A549 (cell line): Measurements from ENCODE around the gene TTLL11.

Experiments used
- BHLHE40 ChIP-seq: IDR thresholded peaks from 2 replicates; pipeline ENCODE4 v1.6.1; 2012; ENCODE audit warnings: low read depth, low read length, inconsistent platforms
- CEBPB ChIP-seq, 2 experiments: fragments of >200 bp in 1 of 2; sonication (Bioruptor Twin) in 1 of 2; formaldehyde crosslinking in 1 of 2; IDR thresholded peaks; 2 replicates each; pipeline ENCODE4 v1.6.1; 2012 to 2016
- E2F6 ChIP-seq: IDR thresholded peaks from 2 replicates; pipeline ENCODE4 v1.6.1; 2012; ENCODE audit warnings: low read depth, borderline replicate concordance
- EP300 ChIP-seq, 2 experiments: fragments of >200 bp; sonication (Bioruptor Twin); formaldehyde crosslinking; IDR thresholded peaks; 2 replicates in 1 of 2; 3 replicates in 1 of 2; pipeline ENCODE4 v1.6.1; 2016 to 2017
- ESRRA ChIP-seq: fragments of 150-350 bp; IDR thresholded peaks from 2 replicates; pipeline ENCODE4 v1.6.1; 2014; ENCODE audit warnings: mild to moderate bottlenecking, low read length, borderline replicate concordance
- KDM1A ChIP-seq: fragments of 200-600 bp; sonication (generic); IDR thresholded peaks from 2 replicates; pipeline ENCODE4 v1.6.1; 2016; ENCODE audit warnings: low read depth, mild to moderate bottlenecking
- POLR2A ChIP-seq: IDR thresholded peaks from 2 replicates; pipeline ENCODE4 v1.6.1; 2012; ENCODE audit warnings: mild to moderate bottlenecking, low read length
- RAD21 ChIP-seq, 2 experiments: fragments of >200 bp in 1 of 2; sonication (Bioruptor Twin) in 1 of 2; formaldehyde crosslinking in 1 of 2; IDR thresholded peaks in 1 of 2; conservative IDR thresholded peaks in 1 of 2; 2 replicates in 1 of 2; 3 replicates in 1 of 2; pipeline ENCODE4 v1.6.1; 2012 to 2018; ENCODE audit warnings: inconsistent platforms in 1 of 2
- RFX5 ChIP-seq: fragments of 450-650 bp; IDR thresholded peaks from 2 replicates; pipeline ENCODE4 v1.7.1; 2014; ENCODE audit warnings: antibody characterized with exemption, mild to moderate bottlenecking, moderate library complexity
- SMC3 ChIP-seq: fragments of >200 bp; sonication (Bioruptor Twin); formaldehyde crosslinking; IDR thresholded peaks from 3 replicates; pipeline ENCODE4 v1.6.1; 2018; ENCODE audit warnings: inconsistent platforms
- TF ChIP-seq, protein P1 (sequence below): fragments of >200 bp; sonication (Bioruptor Twin); formaldehyde crosslinking; IDR thresholded peaks from 3 replicates; pipeline ENCODE4 v1.5.1; 2016
- TF ChIP-seq, protein P2 (sequence below): fragments of 450-650 bp; IDR thresholded peaks from 2 replicates; pipeline ENCODE4 v1.6.1; 2014; ENCODE audit warnings: antibody characterized with exemption
- TF ChIP-seq, protein P3 (sequence below): fragments of 200-600 bp; sonication (generic); IDR thresholded peaks from 2 replicates; pipeline ENCODE4 v1.6.1; 2016; ENCODE audit warnings: antibody characterized with exemption, mild to moderate bottlenecking, moderate library complexity

GRCh38 chr9:121853617-121854395, 239.3 kb downstream of the TTLL11 start:
- no peak for TF ChIP-seq RFX5
- TF ChIP-seq, protein P1, sequence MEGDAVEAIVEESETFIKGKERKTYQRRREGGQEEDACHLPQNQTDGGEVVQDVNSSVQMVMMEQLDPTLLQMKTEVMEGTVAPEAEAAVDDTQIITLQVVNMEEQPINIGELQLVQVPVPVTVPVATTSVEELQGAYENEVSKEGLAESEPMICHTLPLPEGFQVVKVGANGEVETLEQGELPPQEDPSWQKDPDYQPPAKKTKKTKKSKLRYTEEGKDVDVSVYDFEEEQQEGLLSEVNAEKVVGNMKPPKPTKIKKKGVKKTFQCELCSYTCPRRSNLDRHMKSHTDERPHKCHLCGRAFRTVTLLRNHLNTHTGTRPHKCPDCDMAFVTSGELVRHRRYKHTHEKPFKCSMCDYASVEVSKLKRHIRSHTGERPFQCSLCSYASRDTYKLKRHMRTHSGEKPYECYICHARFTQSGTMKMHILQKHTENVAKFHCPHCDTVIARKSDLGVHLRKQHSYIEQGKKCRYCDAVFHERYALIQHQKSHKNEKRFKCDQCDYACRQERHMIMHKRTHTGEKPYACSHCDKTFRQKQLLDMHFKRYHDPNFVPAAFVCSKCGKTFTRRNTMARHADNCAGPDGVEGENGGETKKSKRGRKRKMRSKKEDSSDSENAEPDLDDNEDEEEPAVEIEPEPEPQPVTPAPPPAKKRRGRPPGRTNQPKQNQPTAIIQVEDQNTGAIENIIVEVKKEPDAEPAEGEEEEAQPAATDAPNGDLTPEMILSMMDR = no peak
- no peak for TF ChIP-seq E2F6
- no peak for TF ChIP-seq CEBPB (IDR thresholded peaks at IDR 0.05)
- TF ChIP-seq, protein P2, sequence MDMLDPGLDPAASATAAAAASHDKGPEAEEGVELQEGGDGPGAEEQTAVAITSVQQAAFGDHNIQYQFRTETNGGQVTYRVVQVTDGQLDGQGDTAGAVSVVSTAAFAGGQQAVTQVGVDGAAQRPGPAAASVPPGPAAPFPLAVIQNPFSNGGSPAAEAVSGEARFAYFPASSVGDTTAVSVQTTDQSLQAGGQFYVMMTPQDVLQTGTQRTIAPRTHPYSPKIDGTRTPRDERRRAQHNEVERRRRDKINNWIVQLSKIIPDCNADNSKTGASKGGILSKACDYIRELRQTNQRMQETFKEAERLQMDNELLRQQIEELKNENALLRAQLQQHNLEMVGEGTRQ = no peak
- no peak for TF ChIP-seq POLR2A
- no peak for TF ChIP-seq RAD21 (conservative IDR thresholded peaks at IDR 0.05 in 1 of 2, IDR thresholded peaks at IDR 0.05 in 1 of 2)
- no peak for TF ChIP-seq EP300 (IDR thresholded peaks at IDR 0.05)
- TF ChIP-seq BHLHE40 = no peak
- TF ChIP-seq SMC3 = no peak
- no peak for TF ChIP-seq KDM1A
- no peak for TF ChIP-seq ESRRA
- TF ChIP-seq, protein P3, sequence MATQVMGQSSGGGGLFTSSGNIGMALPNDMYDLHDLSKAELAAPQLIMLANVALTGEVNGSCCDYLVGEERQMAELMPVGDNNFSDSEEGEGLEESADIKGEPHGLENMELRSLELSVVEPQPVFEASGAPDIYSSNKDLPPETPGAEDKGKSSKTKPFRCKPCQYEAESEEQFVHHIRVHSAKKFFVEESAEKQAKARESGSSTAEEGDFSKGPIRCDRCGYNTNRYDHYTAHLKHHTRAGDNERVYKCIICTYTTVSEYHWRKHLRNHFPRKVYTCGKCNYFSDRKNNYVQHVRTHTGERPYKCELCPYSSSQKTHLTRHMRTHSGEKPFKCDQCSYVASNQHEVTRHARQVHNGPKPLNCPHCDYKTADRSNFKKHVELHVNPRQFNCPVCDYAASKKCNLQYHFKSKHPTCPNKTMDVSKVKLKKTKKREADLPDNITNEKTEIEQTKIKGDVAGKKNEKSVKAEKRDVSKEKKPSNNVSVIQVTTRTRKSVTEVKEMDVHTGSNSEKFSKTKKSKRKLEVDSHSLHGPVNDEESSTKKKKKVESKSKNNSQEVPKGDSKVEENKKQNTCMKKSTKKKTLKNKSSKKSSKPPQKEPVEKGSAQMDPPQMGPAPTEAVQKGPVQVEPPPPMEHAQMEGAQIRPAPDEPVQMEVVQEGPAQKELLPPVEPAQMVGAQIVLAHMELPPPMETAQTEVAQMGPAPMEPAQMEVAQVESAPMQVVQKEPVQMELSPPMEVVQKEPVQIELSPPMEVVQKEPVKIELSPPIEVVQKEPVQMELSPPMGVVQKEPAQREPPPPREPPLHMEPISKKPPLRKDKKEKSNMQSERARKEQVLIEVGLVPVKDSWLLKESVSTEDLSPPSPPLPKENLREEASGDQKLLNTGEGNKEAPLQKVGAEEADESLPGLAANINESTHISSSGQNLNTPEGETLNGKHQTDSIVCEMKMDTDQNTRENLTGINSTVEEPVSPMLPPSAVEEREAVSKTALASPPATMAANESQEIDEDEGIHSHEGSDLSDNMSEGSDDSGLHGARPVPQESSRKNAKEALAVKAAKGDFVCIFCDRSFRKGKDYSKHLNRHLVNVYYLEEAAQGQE = no peak
